GM06990 (cell line): ENCODE data around the gene TXNDC8.

Experiments used
- DNase-seq: peaks from one replicate; pipeline ENCODE4 v3.0.0-alpha.2; 2011; ENCODE audit not compliant: insufficient read length; ENCODE audit errors: extremely low read depth
- H3K27me3 ChIP-seq: replicated peaks from 2 replicates; pipeline ENCODE4 v1.6.0; 2011; ENCODE audit warnings: low read length; ENCODE audit not compliant: control insufficient read depth, insufficient read depth
- H3K36me3 ChIP-seq: 2 replicates; pipeline ENCODE4 v1.5.1; 2011; ENCODE audit warnings: low read length; ENCODE audit not compliant: control insufficient read depth, insufficient read depth
- H3K4me3 ChIP-seq: replicated peaks from 2 replicates; pipeline ENCODE4 v1.5.1; 2011; ENCODE audit warnings: low read depth, mild to moderate bottlenecking, control low read depth, low read length
- TF ChIP-seq, protein P1 (sequence below): IDR thresholded peaks from 2 replicates; pipeline ENCODE4 v1.5.1; 2011; ENCODE audit warnings: low read length, control low read depth, mild to moderate bottlenecking, inconsistent platforms; ENCODE audit not compliant: insufficient read depth, poor library complexity, severe bottlenecking

TXNDC8 gene

DNA sequence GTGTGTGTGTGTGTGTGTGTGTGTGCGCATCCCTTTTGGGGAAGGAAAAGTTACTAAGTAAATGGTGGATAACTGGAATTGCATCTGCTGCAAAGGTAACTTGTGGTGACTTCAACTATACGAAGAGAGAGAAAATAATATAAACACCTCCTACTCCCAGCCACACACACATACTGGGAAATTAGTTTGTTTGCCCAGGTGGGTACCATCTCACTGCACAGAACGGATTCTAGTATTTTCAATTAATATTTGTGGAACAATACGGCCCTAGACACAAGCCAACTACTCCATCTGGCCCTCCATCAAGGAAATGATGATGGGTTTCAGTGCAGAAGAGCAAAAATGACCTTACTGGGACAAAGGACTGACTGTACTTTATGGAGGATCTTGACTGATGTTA lies 49.2 kb downstream of the TXNDC8 start:
- Histone ChIP-seq H3K27me3 (no peaks in the 10 kb centered on the region), H3K4me3 (no peak overlapping the region), H3K36me3 (no peaks in the 10 kb centered on the region)
- no peak for DNase-seq
- TF ChIP-seq, protein P1, sequence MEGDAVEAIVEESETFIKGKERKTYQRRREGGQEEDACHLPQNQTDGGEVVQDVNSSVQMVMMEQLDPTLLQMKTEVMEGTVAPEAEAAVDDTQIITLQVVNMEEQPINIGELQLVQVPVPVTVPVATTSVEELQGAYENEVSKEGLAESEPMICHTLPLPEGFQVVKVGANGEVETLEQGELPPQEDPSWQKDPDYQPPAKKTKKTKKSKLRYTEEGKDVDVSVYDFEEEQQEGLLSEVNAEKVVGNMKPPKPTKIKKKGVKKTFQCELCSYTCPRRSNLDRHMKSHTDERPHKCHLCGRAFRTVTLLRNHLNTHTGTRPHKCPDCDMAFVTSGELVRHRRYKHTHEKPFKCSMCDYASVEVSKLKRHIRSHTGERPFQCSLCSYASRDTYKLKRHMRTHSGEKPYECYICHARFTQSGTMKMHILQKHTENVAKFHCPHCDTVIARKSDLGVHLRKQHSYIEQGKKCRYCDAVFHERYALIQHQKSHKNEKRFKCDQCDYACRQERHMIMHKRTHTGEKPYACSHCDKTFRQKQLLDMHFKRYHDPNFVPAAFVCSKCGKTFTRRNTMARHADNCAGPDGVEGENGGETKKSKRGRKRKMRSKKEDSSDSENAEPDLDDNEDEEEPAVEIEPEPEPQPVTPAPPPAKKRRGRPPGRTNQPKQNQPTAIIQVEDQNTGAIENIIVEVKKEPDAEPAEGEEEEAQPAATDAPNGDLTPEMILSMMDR, result no peak

- no peak for DNase-seq
- Histone ChIP-seq H3K27me3 (no peaks in the 10 kb centered on the region), H3K4me3 (no peak overlapping the region), H3K36me3 (no peaks in the 10 kb centered on the region)
- TF ChIP-seq, protein P1, result no peak
Observed at GRCh38 chr9:110287289-110287680, 50.4 kb downstream of the TXNDC8 start.

DNA sequence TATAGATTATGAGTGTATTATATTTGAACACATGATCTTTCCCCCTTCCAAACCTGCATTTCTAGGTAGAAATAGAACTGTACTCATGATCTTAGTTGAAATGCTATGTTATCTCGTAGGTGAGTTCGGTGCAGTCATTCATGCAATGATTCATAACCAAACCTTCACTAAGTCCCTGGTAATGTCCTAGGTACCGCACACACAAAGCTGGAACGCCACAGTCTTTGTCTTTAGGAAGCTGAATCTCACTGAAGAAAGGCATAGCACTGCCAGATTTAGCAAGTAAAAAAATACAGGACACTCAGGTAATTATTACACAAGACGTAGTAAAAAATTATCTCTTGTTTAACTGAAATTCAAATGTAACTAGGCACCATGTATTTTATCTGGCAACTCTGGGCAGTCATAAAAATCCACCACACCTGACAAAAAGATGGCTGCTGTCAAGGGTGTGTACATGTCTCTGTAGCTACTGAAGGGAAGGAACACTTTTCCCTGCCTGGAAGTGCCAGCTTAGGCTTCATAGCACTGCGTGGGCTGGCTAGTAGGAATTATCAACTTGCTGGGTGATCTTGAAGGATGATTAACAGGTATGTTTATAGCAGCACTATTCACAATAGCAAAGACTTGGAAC lies 53.3 kb downstream of the TXNDC8 start:
- TF ChIP-seq, protein P1, result no peak
- no peaks in the 10 kb centered on the region for H3K36me3 ChIP-seq
- no peak for DNase-seq
- H3K27me3 ChIP-seq, result no peaks in the 10 kb centered on the region
- H3K4me3 ChIP-seq, result no peak overlapping the region

DNA sequence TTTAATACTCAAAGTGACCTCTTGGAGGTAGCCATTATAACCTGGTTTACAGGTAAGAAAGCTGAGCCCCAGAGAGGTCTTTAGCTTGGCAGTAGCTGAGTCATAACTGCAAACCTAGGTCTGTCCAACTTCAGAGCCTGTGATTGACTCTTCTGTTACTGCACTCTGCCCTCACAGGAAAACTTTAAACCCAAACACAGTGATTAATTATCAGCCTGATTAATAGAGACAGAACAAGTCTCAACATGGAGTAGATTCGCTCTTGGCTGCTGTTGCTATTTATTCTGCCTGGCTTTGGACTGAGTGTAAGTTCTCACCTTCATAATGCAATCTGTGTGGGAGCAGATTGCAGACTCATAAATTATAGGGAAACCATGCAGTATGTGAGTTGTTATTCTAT lies 53.9 kb downstream of the TXNDC8 start:
- TF ChIP-seq, protein P1, result no peak
- no peak for DNase-seq
- Histone ChIP-seq H3K36me3 (no peaks in the 10 kb centered on the region), H3K4me3 (no peak overlapping the region), H3K27me3 (no peaks in the 10 kb centered on the region)

DNA sequence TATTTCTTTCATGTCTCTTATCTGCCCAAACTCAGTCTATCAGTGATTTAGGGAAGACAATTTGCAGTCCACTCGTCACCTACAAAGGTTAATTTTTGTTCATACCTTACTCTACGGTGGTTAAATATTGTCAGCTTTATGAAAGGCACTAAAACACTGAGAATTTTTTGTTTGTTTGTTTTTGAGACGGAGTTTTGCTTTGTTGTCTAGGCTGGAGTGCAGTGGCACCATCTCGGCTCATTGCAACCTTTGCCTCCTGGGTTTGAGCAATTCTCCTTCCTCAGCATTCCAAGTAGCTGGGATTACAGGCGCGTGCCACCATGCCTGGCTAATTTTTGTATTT lies 55.0 kb downstream of the TXNDC8 start:
- Histone ChIP-seq H3K27me3 (no peaks in the 10 kb centered on the region), H3K4me3 (no peak overlapping the region), H3K36me3 (no peaks in the 10 kb centered on the region)
- TF ChIP-seq, protein P1, result no peak
- no peak for DNase-seq
